Body of pancreas (tissue), 4 donors: ENCODE results near the gene TANC2. TPM values are rescaled to one million over a fixed set of nuclear protein-coding genes. Genes with fewer than 3 reads are reported as not detected.

Experiments
- ATAC-seq: fragments of 150-250 bp; one replicate; pipeline ENCODE4 v1.9.1; 2016
- DNase-seq, 4 donors: peaks; one replicate each; pipeline ENCODE4 v3.0.0-alpha.2; 2019
- H3K27ac ChIP-seq, 4 donors: fragments of 200-600 bp; sonication (generic); 1 replicate in 3 of 4; 2 replicates in 1 of 4; pipeline versions ENCODE4 v1.5.1 to v1.6.1; 2016 to 2019; ENCODE audit warnings: mild to moderate bottlenecking in 1 of 4, mixed read lengths in 1 of 4, moderate library complexity in 1 of 4
- H3K27me3 ChIP-seq, 2 donors: fragments of 200-600 bp; sonication (generic); one replicate each; pipeline ENCODE4 v1.6.0; 2016; ENCODE audit warnings: mild to moderate bottlenecking in 1 of 2
- H3K36me3 ChIP-seq, 2 donors: fragments of 200-600 bp; sonication (generic); replicated peaks in 1 of 2; 2 replicates each; pipeline ENCODE4 v1.5.1; 2016; ENCODE audit warnings: low read depth in 2 of 2; ENCODE audit not compliant: insufficient read depth in 1 of 2
- H3K4me1 ChIP-seq: fragments of 200-600 bp; sonication (generic); one replicate; pipeline ENCODE4 v1.6.0; 2016
- H3K4me3 ChIP-seq, 2 donors: fragments of 200-600 bp; sonication (generic); 1 replicate in 1 of 2; 2 replicates in 1 of 2; pipeline ENCODE4 v1.5.1; 2016 to 2019
- H3K9me3 ChIP-seq, 3 donors: fragments of 200-600 bp; sonication (generic); 1 replicate in 2 of 3; 2 replicates in 1 of 3; pipeline ENCODE4 v1.5.1; 2016
- CTCF ChIP-seq, 7 experiments: fragments of 450-650 bp in 4 of 7; fragments of 200-600 bp in 3 of 7; sonication (generic) in 3 of 7; IDR thresholded peaks; one replicate each; pipeline ENCODE4 v1.5.1; 2016 to 2019; ENCODE audit warnings: antibody characterized with exemption in 7 of 7
- POLR2A ChIP-seq, 3 donors: fragments of 450-650 bp; IDR thresholded peaks; one replicate each; pipeline ENCODE4 v1.6.1; 2016; ENCODE audit warnings: antibody characterized with exemption in 3 of 3, mild to moderate bottlenecking in 2 of 3
- WGBS, 2 donors: methylation state at CpG; one replicate each; pipeline ENCODE4 v1.1.5; 2017; 5-methylcytosine and 5-hydroxymethylcytosine counted together
- intact Hi-C: fragments of 100-400 bp; cut with DNase I; formaldehyde crosslinking; loops from one replicate; pipeline ENCODE4 v1.15.1; 2023
- total RNA-seq, 2 donors: library from RNA; depleted of rRNA; stranded (reverse); fragments of >200 nt; gene quantifications; one replicate each; pipeline ENCODE4 v1.1.0, GENCODE V29; 2016

TANC2 gene
- 10 to 100 TPM in 1 of 2 donors, 1 to 10 TPM in 1; 9.6 to 29.1 TPM for total RNA-seq

- ATAC-seq (peak; percentile 91), DNase-seq (peak; percentile 82 to 92 (median 88))
- WGBS, 2 donors: 1 to 15% methylated on average over 4 to 54 of the region's 81 CpGs
- peak within 1 kb of the TSS; percentile 74 to 88 (median 84) for H3K27ac ChIP-seq
- H3K4me3 ChIP-seq: peak within 1 kb of the TSS; percentile 45 to 80
- H3K36me3 ChIP-seq: no peaks in the 10 kb centered on the region
- TF ChIP-seq POLR2A (IDR thresholded peaks at IDR 0.05): peak; percentile 37 to 79 (median 69)
- TF ChIP-seq CTCF (IDR thresholded peaks at IDR 0.05): peak in 2 of 7 experiments; percentile 17 to 23
- no peaks in the 10 kb centered on the region for H3K9me3 ChIP-seq
- no peaks in the 10 kb centered on the region for H3K27me3 ChIP-seq
- intact Hi-C loops: no loop called here
- peaks cover 21% of the 10 kb centered on the region for H3K4me1 ChIP-seq
These were observed at the start of gene TANC2 for GRCh38 chr17:62965686-62966425. Gene TANC2 (plus strand): TSS chr17:62966235. CDS start chr17:63009560, 43,325 bp downstream.

- H3K9me3 ChIP-seq: no peaks in the 10 kb centered on the region
- intact Hi-C loops: no loop called here
- DNase-seq: no peak
- WGBS, 2 donors: 47 to 55% methylated on average over 9 of the region's 9 CpGs
- TF ChIP-seq POLR2A (IDR thresholded peaks at IDR 0.05): no peak
- no peak for TF ChIP-seq CTCF (IDR thresholded peaks at IDR 0.05)
- H3K27me3 ChIP-seq: no peaks in the 10 kb centered on the region
- H3K4me1 ChIP-seq: peaks cover 7% of the 10 kb centered on the region
- no peak overlapping the region for H3K27ac ChIP-seq
- no peaks in the 10 kb centered on the region for H3K36me3 ChIP-seq
- H3K4me3 ChIP-seq: no peak overlapping the region
- ATAC-seq: no peak
These were observed 49.1 kb upstream of the TANC2 start for GRCh38 chr17:62916684-62917571.

GRCh38 chr17:62919388-62919787, 46.6 kb upstream of the TANC2 start:
- Histone ChIP-seq H3K4me1 (peaks cover 15% of the 10 kb centered on the region), H3K27me3 (no peaks in the 10 kb centered on the region), H3K9me3 (no peaks in the 10 kb centered on the region), H3K27ac (no peak overlapping the region), H3K36me3 (no peaks in the 10 kb centered on the region), H3K4me3 (no peak overlapping the region)
- no peak for ATAC-seq
- intact Hi-C loops: no loop called here
- peak in 1 of 4 donors; percentile 22 for DNase-seq
- no peak for TF ChIP-seq CTCF (IDR thresholded peaks at IDR 0.05)
- TF ChIP-seq POLR2A (IDR thresholded peaks at IDR 0.05): no peak
- WGBS, 2 donors: 20 to 25% methylated on average over 1 of the region's 1 CpG

- intact Hi-C loops: no loop called here
- Histone ChIP-seq H3K36me3 (no peaks in the 10 kb centered on the region), H3K27ac (no peak overlapping the region), H3K4me1 (peaks cover 15% of the 10 kb centered on the region), H3K4me3 (no peak overlapping the region), H3K27me3 (no peaks in the 10 kb centered on the region), H3K9me3 (no peaks in the 10 kb centered on the region)
- no peak for TF ChIP-seq CTCF (IDR thresholded peaks at IDR 0.05)
- TF ChIP-seq POLR2A (IDR thresholded peaks at IDR 0.05): no peak
- ATAC-seq: no peak
- WGBS, 2 donors: 50 to 77% methylated on average over 1 of the region's 1 CpG
- DNase-seq: no peak
These were observed 45.7 kb upstream of the TANC2 start for GRCh38 chr17:62920300-62920699.
